H1 (cell line): ENCODE measurements around the gene IL36RN. TPM values are rescaled to one million over a fixed set of nuclear protein-coding genes. Genes with fewer than 3 reads are reported as not detected.

ENCODE experiments used
- CTCF ChIA-PET: fragments of 300-600 bp; sonication (Branson Sonifier 250); formaldehyde crosslinking; loops from one replicate; lab custom pipeline; 2021; ENCODE audit not compliant: partially characterized antibody; lab: Charles Lee
- POLR2A ChIA-PET: fragments of 300-600 bp; sonication (Branson Sonifier 250); formaldehyde crosslinking; loops from one replicate; lab custom pipeline; 2021; ENCODE audit warnings: inconsistent platforms; ENCODE audit not compliant: partially characterized antibody; lab: Charles Lee
- DNase-seq, 2 experiments: peaks; one replicate each; pipeline versions ENCODE4 v3.0.0 to v3.0.0-alpha.2; 2010 to 2022; ENCODE audit warnings: low spot score in 2 of 2, low read depth in 1 of 2, mixed read lengths in 1 of 2
- FAIRE-seq: peaks from 2 replicates; lab custom pipeline; 2011; peaks lifted over from hg19 to GRCh38; lab: Jason Lieb, UNC
- H2AFZ ChIP-seq: 2 replicates; pipeline ENCODE4 v1.8.1; 2012; ENCODE audit warnings: low read length, inconsistent platforms
- H2AK5ac ChIP-seq: 2 replicates; pipeline ENCODE4 v1.6.1; 2013; ENCODE audit warnings: low read depth, low read length
- H2BK120ac ChIP-seq: replicated peaks from 2 replicates; pipeline ENCODE3; 2013; ENCODE audit warnings: low read depth, low read length, inconsistent platforms
- H2BK12ac ChIP-seq: 2 replicates; pipeline ENCODE4 v1.6.1; 2013; ENCODE audit warnings: low read depth, low read length
- H2BK15ac ChIP-seq: 2 replicates; pipeline ENCODE4 v1.6.1; 2013; ENCODE audit warnings: low read length
- H2BK20ac ChIP-seq: 2 replicates; pipeline ENCODE4 v1.6.1; 2013; ENCODE audit warnings: low read length
- H2BK5ac ChIP-seq: 2 replicates; pipeline ENCODE4 v1.6.1; 2013; ENCODE audit warnings: low read depth, low read length
- H3K14ac ChIP-seq: 2 replicates; pipeline ENCODE4 v1.6.1; 2013; ENCODE audit warnings: inconsistent platforms; ENCODE audit not compliant: insufficient read length
- H3K18ac ChIP-seq: 2 replicates; pipeline ENCODE4 v1.6.1; 2013; ENCODE audit warnings: low read length; ENCODE audit errors: extremely low read depth
- H3K23ac ChIP-seq: 2 replicates; pipeline ENCODE4 v1.6.1; 2013; ENCODE audit warnings: inconsistent platforms; ENCODE audit not compliant: insufficient read length
- H3K23me2 ChIP-seq: 2 replicates; pipeline ENCODE4 v1.6.1; 2013; ENCODE audit warnings: low read depth, low read length
- H3K27ac ChIP-seq: 2 replicates; pipeline ENCODE4 v1.6.1; 2011; ENCODE audit warnings: low read depth, low read length, inconsistent platforms
- H3K27me3 ChIP-seq, 4 experiments: replicated peaks in 1 of 4; 1 replicate in 1 of 4; 2 replicates in 3 of 4; pipeline versions ENCODE4 v1.6.1 to v1.8.1; 2011 to 2013; ENCODE audit warnings: low read length in 3 of 4, mild to moderate bottlenecking in 3 of 4, inconsistent platforms in 2 of 4, mixed read lengths in 2 of 4, moderate library complexity in 1 of 4; ENCODE audit not compliant: control insufficient read depth in 3 of 4, insufficient read depth in 3 of 4; ENCODE audit errors: extremely low read depth in 1 of 4
- H3K36me3 ChIP-seq, 4 experiments: 2 replicates each; pipeline versions ENCODE4 v1.6.1 to v1.8.1; 2011 to 2013; ENCODE audit warnings: mild to moderate bottlenecking in 4 of 4, low read length in 3 of 4, moderate library complexity in 2 of 4, control low read depth in 1 of 4, inconsistent platforms in 1 of 4; ENCODE audit not compliant: insufficient read depth in 4 of 4, control insufficient read depth in 2 of 4
- H3K4ac ChIP-seq: replicated peaks from 2 replicates; pipeline ENCODE3; 2013; ENCODE audit warnings: low read length, low read depth, mixed read lengths, inconsistent platforms; ENCODE audit not compliant: insufficient read length
- H3K4me1 ChIP-seq, 4 experiments: replicated peaks in 1 of 4; 1 replicate in 1 of 4; 2 replicates in 3 of 4; pipeline versions ENCODE4 v1.6.1 to v1.8.1; 2011 to 2013; ENCODE audit warnings: low read length in 3 of 4, inconsistent platforms in 2 of 4, mixed read lengths in 1 of 4; ENCODE audit not compliant: insufficient read depth in 4 of 4, control insufficient read depth in 3 of 4
- H3K4me2 ChIP-seq, 2 experiments: 2 replicates each; pipeline versions ENCODE4 v1.6.1 to v1.8.1; 2011 to 2013; ENCODE audit warnings: low read depth in 2 of 2, low read length in 2 of 2, control low read depth in 1 of 2, inconsistent platforms in 1 of 2, mild to moderate bottlenecking in 1 of 2; ENCODE audit not compliant: insufficient read depth in 1 of 2
- H3K4me3 ChIP-seq, 4 experiments: fragments of 200-600, 300-600 bp in 1 of 4; sonication (generic), shearing (Covaris generic), sonication (Bioruptor Twin) in 1 of 4; 2 replicates each; pipeline versions ENCODE4 v1.5.1 to v1.8.1; 2011 to 2016; ENCODE audit warnings: low read length in 4 of 4, low read depth in 3 of 4, control low read depth in 2 of 4, inconsistent platforms in 2 of 4, mild to moderate bottlenecking in 2 of 4, mixed read lengths in 1 of 4, moderate library complexity in 1 of 4; ENCODE audit not compliant: insufficient read depth in 2 of 4; ENCODE audit errors: extremely low read depth in 1 of 4
- H3K56ac ChIP-seq: replicated peaks from 2 replicates; pipeline ENCODE3; 2013; ENCODE audit warnings: low read depth, mild to moderate bottlenecking, mixed read lengths, low read length, inconsistent platforms; ENCODE audit not compliant: insufficient read length
- H3K79me1 ChIP-seq: 2 replicates; pipeline ENCODE4 v1.6.1; 2013; ENCODE audit warnings: low read depth, low read length, control low read depth
- H3K79me2 ChIP-seq, 2 experiments: 2 replicates each; pipeline versions ENCODE4 v1.6.1 to v1.8.1; 2012 to 2013; ENCODE audit warnings: low read length in 2 of 2, mild to moderate bottlenecking in 2 of 2, inconsistent platforms in 1 of 2; ENCODE audit not compliant: insufficient read depth in 2 of 2, control insufficient read depth in 1 of 2
- H3K9ac ChIP-seq, 4 experiments: replicated peaks in 1 of 4; 1 replicate in 1 of 4; 2 replicates in 3 of 4; pipeline versions ENCODE4 v1.6.1 to v1.8.1; 2011 to 2013; ENCODE audit warnings: low read depth in 3 of 4, low read length in 3 of 4, control low read depth in 2 of 4, mild to moderate bottlenecking in 2 of 4, moderate library complexity in 2 of 4, inconsistent platforms in 1 of 4; ENCODE audit errors: extremely low read depth in 1 of 4
- H3K9me3 ChIP-seq, 2 experiments: 2 replicates each; pipeline versions ENCODE4 v1.6.1 to v1.8.1; 2012 to 2013; ENCODE audit warnings: mild to moderate bottlenecking in 2 of 2, moderate library complexity in 2 of 2, control low read depth in 1 of 2, inconsistent platforms in 1 of 2, low read depth in 1 of 2, low read length in 1 of 2, mixed read lengths in 1 of 2; ENCODE audit not compliant: insufficient read depth in 2 of 2
- H4K20me1 ChIP-seq, 2 experiments: replicated peaks in 1 of 2; 2 replicates each; pipeline versions ENCODE3 to v1.8.1; 2011 to 2013; ENCODE audit warnings: inconsistent platforms in 2 of 2, low read length in 2 of 2, mild to moderate bottlenecking in 1 of 2; ENCODE audit not compliant: insufficient read depth in 2 of 2, control insufficient read depth in 1 of 2
- H4K5ac ChIP-seq: 2 replicates; pipeline ENCODE4 v1.6.1; 2013; ENCODE audit warnings: low read length, low read depth, mixed read lengths, inconsistent platforms; ENCODE audit not compliant: insufficient read length
- H4K8ac ChIP-seq: 2 replicates; pipeline ENCODE4 v1.8.0; 2013; ENCODE audit warnings: mild to moderate bottlenecking, moderate library complexity, low read length, inconsistent platforms; ENCODE audit not compliant: insufficient read depth; ENCODE audit errors: extremely low read depth
- H4K91ac ChIP-seq: replicated peaks from 2 replicates; pipeline ENCODE3; 2013; ENCODE audit warnings: low read length, mixed read lengths, inconsistent platforms; ENCODE audit not compliant: insufficient read length
- BACH1 ChIP-seq: IDR thresholded peaks from 2 replicates; pipeline ENCODE4 v1.6.1; 2012; ENCODE audit warnings: low read length, improper control_type of control experiment
- BCL11A ChIP-seq, 2 experiments: IDR thresholded peaks; one replicate each; pipeline ENCODE4 v1.6.1; 2011; ENCODE audit warnings: low read depth in 2 of 2, low read length in 2 of 2, mild to moderate bottlenecking in 2 of 2
- CHD2 ChIP-seq: IDR thresholded peaks from 2 replicates; pipeline ENCODE4 v1.6.1; 2012; ENCODE audit warnings: low read length, improper control_type of control experiment
- CREB1 ChIP-seq: IDR thresholded peaks from 2 replicates; pipeline ENCODE4 v1.6.1; 2012; ENCODE audit warnings: inconsistent platforms
- GTF2F1 ChIP-seq: IDR thresholded peaks from 2 replicates; pipeline ENCODE4 v1.6.1; 2012; ENCODE audit warnings: low read depth, low read length, improper control_type of control experiment, borderline replicate concordance
- KDM5A ChIP-seq: fragments of 200-600 bp; IDR thresholded peaks from 2 replicates; pipeline ENCODE4 v1.7.1; 2012; ENCODE audit warnings: mild to moderate bottlenecking, low read length, inconsistent platforms, mixed read lengths
- POLR2AphosphoS5 ChIP-seq: IDR thresholded peaks from 2 replicates; pipeline ENCODE4 v1.6.1; 2011; ENCODE audit warnings: low read depth, low read length
- RXRA ChIP-seq: IDR thresholded peaks from 2 replicates; pipeline ENCODE4 v1.6.1; 2011; ENCODE audit warnings: low read depth, mild to moderate bottlenecking, low read length, moderate library complexity; ENCODE audit not compliant: insufficient read depth
- SP4 ChIP-seq: IDR thresholded peaks from 2 replicates; pipeline ENCODE4 v1.6.1; 2012; ENCODE audit warnings: low read length, inconsistent platforms
- SUZ12 ChIP-seq: fragments of 200-600 bp; sonication (generic); IDR thresholded peaks from 2 replicates; pipeline ENCODE4 v1.6.1; 2012; ENCODE audit warnings: mild to moderate bottlenecking, inconsistent platforms, low read length, moderate library complexity, mixed read lengths
- TAF1 ChIP-seq: IDR thresholded peaks from 2 replicates; pipeline ENCODE4 v1.6.1; 2011; ENCODE audit warnings: mild to moderate bottlenecking, low read depth, low read length
- WGBS, 2 experiments: shearing (Covaris generic) in 1 of 2; methylation state at CpG; one replicate each; pipeline versions ENCODE4 v1.1.6 to v1.1.7; 2013 to 2015; ENCODE audit warnings: low lambda C conversion rate in 2 of 2, mixed read lengths in 2 of 2, inconsistent platforms in 1 of 2, low coverage in 1 of 2, missing lambda C conversion rate in 1 of 2; ENCODE audit not compliant: insufficient replicate concordance in 2 of 2, insufficient coverage in 1 of 2, insufficient read length in 1 of 2; ENCODE audit errors: extremely low coverage in 1 of 2, missing lambda C conversion rate in 1 of 2; 5-methylcytosine and 5-hydroxymethylcytosine counted together
- polyA plus RNA-seq, 7 experiments: library from polyadenylated mRNA; depleted of rRNA in 3 of 7; stranded (reverse) in 5 of 7; unstranded in 2 of 7; fragments of >200 nt in 5 of 7; fragments of 200-250 nt in 2 of 7; gene quantifications; 1 replicate in 5 of 7; 2 replicates in 1 of 7; 4 replicates in 1 of 7; pipeline versions ENCODE4 v1.2.1 to v1.2.3, GENCODE V29; 2011 to 2013; ENCODE audit warnings: missing spikeins in 2 of 7, mixed read lengths in 2 of 7
- total RNA-seq: library from RNA; stranded (reverse); fragmentation: NEBNext Ultra II Directional; extraction: Animal tissue kit (Norgen Biotek cat#: 25700); gene quantifications from 2 replicates; pipeline ENCODE4 v1.2.1, GENCODE V29; 2021
- TF ChIP-seq, protein P1 (sequence below): IDR thresholded peaks from 2 replicates; pipeline ENCODE4 v1.6.1; 2012; ENCODE audit warnings: inconsistent platforms
- TF ChIP-seq, protein P2 (sequence below), 3 experiments: IDR thresholded peaks; 1 replicate in 2 of 3; 2 replicates in 1 of 3; pipeline versions ENCODE4 v1.5.1 to v1.6.1; 2011; ENCODE audit warnings: low read length in 3 of 3, mild to moderate bottlenecking in 3 of 3, inconsistent platforms in 2 of 3, low read depth in 1 of 3, moderate library complexity in 1 of 3; ENCODE audit not compliant: insufficient read depth in 1 of 3; ENCODE audit errors: control extremely low read depth in 1 of 3

The IL36RN gene
- total and polyA plus RNA-seq, 2 of the 8 experiments (the other 6 are each of a cell fraction or from before 2014, with no cell fraction given) = not detected

DNA sequence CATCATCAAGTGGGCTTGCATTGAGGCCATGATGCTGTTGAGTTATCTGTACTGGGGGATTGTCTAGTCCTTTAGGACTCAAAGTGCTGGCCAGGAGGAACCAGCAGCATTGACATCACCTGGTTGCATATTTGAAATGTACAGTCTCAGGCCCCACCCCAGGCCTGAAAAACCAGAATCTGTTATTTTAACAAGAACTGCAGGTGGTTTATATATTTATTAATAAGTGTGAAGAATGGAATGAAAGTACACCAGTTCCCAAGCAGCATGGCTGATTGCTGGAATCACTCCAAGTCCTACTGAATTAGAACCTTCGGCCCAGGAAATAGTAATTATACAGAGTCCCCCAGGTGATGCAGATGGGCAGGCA lies 11.6 kb downstream of the IL36RN start:
- no peak overlapping the region for H3K4me3 ChIP-seq
- no peak for FAIRE-seq
- DNase-seq = no peak
- ChIA-PET CTCF (interaction anchor here (1.2 to 2.8 kb wide), 3 partner anchors 9 to 111 kb away, joined by 3 to 17 read pairs (median 3); no protein-coding TSS in a partner anchor), POLR2A (no interaction called here)
- H2BK120ac ChIP-seq = no peak overlapping the region
- no peaks in the 10 kb centered on the region for H3K36me3 ChIP-seq
- H3K14ac ChIP-seq = no peak overlapping the region
- no peak overlapping the region for H3K18ac ChIP-seq
- H3K23me2 ChIP-seq = peaks cover 2% of the 10 kb centered on the region; the same call in 1 of the 2 replicates
- H3K4me2 ChIP-seq = no peak overlapping the region
- H4K91ac ChIP-seq = no peak overlapping the region
- H3K79me1 ChIP-seq = no peaks in the 10 kb centered on the region
- no peaks in the 10 kb centered on the region for H3K27me3 ChIP-seq
- H2BK12ac ChIP-seq = no peak overlapping the region
- H2BK5ac ChIP-seq = no peak overlapping the region
- no peak overlapping the region for H3K23ac ChIP-seq
- no peaks in the 10 kb centered on the region for H3K4me1 ChIP-seq
- H2BK20ac ChIP-seq = no peak overlapping the region
- no peak overlapping the region for H3K4ac ChIP-seq
- H4K5ac ChIP-seq = no peak overlapping the region
- 100% methylated on average over 1 of the region's 1 CpG; no CpG with 5 or more reads in 1 of the 2 experiments for WGBS, 2 experiments
- no peak overlapping the region for H2AFZ ChIP-seq
- H3K9me3 ChIP-seq = 0 out of 4 replicates have a peak, but pooled peaks cover 0 to 5% of the 10 kb centered on the region in 2 experiments
- H4K8ac ChIP-seq = no peak overlapping the region
- H2BK15ac ChIP-seq = no peak overlapping the region
- no peak overlapping the region for H3K27ac ChIP-seq
- no peak overlapping the region for H2AK5ac ChIP-seq
- H3K9ac ChIP-seq = no peak overlapping the region
- H4K20me1 ChIP-seq = no peaks in the 10 kb centered on the region
- no peaks in the 10 kb centered on the region for H3K79me2 ChIP-seq
- no peak overlapping the region for H3K56ac ChIP-seq
- TF ChIP-seq CREB1 (no peak), BCL11A (IDR thresholded peaks at IDR 0.05; ENCODE audit: low read depth in 2 of 2, low read length in 2 of 2) (no peak), BACH1 (no peak), CHD2 (no peak), TAF1 (no peak), POLR2AphosphoS5 (no peak), KDM5A (no peak), SP4 (no peak), SUZ12 (no peak), RXRA (no peak), GTF2F1 (no peak)
- TF ChIP-seq, protein P1, sequence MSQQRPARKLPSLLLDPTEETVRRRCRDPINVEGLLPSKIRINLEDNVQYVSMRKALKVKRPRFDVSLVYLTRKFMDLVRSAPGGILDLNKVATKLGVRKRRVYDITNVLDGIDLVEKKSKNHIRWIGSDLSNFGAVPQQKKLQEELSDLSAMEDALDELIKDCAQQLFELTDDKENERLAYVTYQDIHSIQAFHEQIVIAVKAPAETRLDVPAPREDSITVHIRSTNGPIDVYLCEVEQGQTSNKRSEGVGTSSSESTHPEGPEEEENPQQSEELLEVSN = no peak
- TF ChIP-seq, protein P2, sequence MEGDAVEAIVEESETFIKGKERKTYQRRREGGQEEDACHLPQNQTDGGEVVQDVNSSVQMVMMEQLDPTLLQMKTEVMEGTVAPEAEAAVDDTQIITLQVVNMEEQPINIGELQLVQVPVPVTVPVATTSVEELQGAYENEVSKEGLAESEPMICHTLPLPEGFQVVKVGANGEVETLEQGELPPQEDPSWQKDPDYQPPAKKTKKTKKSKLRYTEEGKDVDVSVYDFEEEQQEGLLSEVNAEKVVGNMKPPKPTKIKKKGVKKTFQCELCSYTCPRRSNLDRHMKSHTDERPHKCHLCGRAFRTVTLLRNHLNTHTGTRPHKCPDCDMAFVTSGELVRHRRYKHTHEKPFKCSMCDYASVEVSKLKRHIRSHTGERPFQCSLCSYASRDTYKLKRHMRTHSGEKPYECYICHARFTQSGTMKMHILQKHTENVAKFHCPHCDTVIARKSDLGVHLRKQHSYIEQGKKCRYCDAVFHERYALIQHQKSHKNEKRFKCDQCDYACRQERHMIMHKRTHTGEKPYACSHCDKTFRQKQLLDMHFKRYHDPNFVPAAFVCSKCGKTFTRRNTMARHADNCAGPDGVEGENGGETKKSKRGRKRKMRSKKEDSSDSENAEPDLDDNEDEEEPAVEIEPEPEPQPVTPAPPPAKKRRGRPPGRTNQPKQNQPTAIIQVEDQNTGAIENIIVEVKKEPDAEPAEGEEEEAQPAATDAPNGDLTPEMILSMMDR (IDR thresholded peaks at IDR 0.05; ENCODE audit: control extremely low read depth in 1 of 3, insufficient read depth in 1 of 3, low read depth in 1 of 3, low read length in 3 of 3) = no peak
